NCI-H2196 (cell line): ENCODE results near the gene UGCG.

Experiments used
- DNase-seq: peaks from one replicate; lab custom pipeline; 2025; ENCODE audit not compliant: unreplicated experiment; lab: John Stamatoyannopoulos, UW

The UGCG gene

GRCh38 chr9:111979561-111979960 lies 82.9 kb downstream of the UGCG start:
- no peak for DNase-seq

GRCh38 chr9:111980398-111980797 lies 83.8 kb downstream of the UGCG start:
- no peak for DNase-seq

DNA sequence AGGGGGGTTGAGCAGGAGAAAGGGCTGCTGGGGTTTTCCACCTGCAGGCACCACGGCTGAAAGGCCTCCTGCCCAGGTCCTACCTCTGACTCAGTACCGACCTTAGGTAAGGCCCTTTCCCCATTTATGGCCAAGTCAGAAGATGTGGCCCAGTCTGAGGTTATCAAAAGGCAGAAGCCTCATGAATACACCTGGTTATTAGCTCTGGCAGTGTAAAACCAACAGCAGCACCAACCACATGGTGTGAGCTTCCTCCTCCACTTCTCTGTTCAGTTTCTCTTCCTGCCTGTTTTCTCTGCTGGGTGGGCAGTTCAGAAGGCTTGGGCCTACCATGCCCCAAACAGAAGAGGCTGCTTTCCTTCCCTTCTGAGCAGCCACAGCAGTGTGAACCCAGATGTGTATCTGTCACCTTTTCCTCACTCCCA lies 86.9 kb downstream of the UGCG start:
- no peak for DNase-seq

DNA sequence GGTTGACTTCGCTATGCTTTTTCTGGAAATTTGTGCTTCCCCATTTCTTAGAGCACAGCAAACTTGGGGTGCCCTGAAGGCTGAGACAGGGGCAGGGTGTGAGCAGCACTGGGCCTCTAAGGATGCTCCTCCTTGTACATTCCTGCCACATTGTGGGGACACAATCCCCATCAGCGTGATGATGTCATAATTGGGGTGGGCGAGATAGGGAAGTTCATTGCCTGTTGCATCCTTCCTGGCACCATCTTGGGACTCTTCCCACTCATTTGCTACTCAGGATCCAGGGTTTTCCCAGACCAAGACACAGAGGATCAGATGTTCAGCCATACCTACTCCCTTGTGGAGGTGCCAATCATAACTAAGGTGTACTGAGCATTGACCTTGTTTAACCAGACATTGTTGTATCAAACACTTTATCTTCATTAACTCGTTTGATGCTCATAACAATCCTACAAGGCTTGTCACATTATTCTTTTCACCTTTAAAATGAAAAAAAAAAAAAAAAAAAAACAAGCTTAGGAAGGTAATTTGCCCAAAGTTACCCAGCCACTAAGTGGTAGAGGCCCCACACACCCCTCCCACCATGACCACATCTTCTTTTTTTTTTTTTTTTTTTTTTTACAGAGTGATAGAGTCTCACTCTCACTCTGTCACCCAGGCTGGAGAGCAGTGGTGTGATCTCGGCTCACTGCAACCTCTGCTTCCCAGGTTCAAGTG lies 87.6 kb downstream of the UGCG start:
- DNase-seq: no peak
